GM12873 (cell line): ENCODE data around the gene CC2D1A.

Experiments
- TF ChIP-seq, protein P1 (sequence below): IDR thresholded peaks from 2 replicates; pipeline ENCODE4 v1.5.1; 2012; ENCODE audit warnings: low read depth, mild to moderate bottlenecking, moderate library complexity, low read length, control low read depth; ENCODE audit not compliant: insufficient read depth; ENCODE audit errors: missing control alignments

CC2D1A gene

GRCh38 chr19:13965926-13966683, 60.1 kb downstream of the CC2D1A start:
- TF ChIP-seq, protein P1, sequence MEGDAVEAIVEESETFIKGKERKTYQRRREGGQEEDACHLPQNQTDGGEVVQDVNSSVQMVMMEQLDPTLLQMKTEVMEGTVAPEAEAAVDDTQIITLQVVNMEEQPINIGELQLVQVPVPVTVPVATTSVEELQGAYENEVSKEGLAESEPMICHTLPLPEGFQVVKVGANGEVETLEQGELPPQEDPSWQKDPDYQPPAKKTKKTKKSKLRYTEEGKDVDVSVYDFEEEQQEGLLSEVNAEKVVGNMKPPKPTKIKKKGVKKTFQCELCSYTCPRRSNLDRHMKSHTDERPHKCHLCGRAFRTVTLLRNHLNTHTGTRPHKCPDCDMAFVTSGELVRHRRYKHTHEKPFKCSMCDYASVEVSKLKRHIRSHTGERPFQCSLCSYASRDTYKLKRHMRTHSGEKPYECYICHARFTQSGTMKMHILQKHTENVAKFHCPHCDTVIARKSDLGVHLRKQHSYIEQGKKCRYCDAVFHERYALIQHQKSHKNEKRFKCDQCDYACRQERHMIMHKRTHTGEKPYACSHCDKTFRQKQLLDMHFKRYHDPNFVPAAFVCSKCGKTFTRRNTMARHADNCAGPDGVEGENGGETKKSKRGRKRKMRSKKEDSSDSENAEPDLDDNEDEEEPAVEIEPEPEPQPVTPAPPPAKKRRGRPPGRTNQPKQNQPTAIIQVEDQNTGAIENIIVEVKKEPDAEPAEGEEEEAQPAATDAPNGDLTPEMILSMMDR, result no peak

DNA sequence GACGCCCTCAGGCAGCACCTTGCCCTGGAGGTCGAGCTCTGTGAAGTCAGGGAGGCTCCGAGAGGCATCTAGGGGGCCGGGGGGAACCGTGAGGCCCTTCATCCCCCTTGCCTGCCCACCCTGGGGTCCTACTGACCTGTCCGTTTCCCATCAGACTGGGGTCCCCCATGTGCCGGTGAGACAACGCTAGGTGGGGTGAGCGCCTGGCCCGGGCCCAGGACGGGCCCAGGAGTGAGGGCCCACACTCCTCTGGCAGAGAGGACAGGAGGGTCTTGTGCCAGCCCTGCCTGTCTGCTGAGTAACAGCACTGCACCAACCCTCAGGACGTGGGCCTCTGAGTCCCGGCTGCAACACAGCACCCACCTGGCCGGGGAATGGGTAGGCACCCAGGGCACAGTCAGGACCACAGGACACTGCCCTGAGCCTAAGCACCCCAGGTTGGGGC, 60.7 kb downstream of the CC2D1A start:
- TF ChIP-seq, protein P1, result no peak

DNA sequence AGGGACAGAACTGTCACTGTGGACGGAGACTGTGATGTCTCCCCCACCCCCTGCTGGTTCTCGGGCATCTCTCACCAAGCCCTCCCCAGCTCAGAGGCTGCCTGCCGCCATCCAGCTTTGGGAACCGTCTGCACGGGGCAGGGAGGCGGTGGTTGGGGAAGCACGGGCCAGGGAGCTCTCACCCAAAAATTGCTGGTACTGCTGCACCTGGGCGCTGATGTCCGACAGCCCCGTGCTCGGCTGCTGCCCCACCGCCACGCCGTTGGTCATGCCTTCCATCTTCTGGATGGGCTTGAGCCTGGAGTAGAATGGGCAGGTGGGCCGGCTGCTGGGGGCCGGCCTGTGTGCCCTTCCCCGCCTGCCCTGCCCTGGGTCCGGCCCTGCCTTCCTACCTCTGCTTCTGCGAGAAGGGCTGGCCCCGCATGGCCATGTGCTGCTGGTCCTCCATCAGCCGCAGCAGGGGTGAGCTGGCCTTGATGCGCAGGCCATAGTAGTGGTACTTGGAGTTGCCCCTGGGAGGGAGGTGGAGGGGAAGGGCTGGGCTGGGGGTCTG, 62.5 kb downstream of the CC2D1A start:
- TF ChIP-seq, protein P1, result no peak

GRCh38 chr19:13968999-13969398, 63.0 kb downstream of the CC2D1A start:
- TF ChIP-seq, protein P1, result no peak

GRCh38 chr19:13969897-13970296, 63.9 kb downstream of the CC2D1A start:
- TF ChIP-seq, protein P1, result no peak

- TF ChIP-seq, protein P1, result no peak
Observed at GRCh38 chr19:13972368-13973155, 66.6 kb downstream of the CC2D1A start.

DNA sequence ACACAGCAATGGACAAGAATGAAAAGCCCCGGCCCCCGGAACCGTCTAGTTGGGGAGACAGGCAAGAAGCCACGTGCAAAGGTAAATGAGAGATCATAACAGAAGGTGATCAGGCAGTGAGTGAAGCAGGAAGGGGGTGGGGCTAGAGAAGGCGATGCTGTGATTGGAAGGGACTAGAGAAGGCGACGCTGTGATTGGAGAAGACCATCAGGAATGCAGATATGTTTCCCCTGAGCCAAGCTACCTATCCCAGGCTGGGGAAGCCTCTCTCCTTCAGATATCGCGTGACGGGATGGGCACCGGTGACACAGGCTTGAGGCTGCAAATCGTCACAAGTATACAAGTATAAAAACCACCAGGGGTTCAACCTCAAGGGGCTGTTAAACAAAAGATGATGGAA, 68.1 kb downstream of the CC2D1A start:
- TF ChIP-seq, protein P1, result no peak
